CD4-positive, alpha-beta T cell treated with Interferon alpha-2 for 1 hour (primary cell): Measurements from ENCODE around the gene APOBEC3A.
"Not testable (repeated sequence)": the region's sequence is repeated elsewhere in the genome, so short reads cannot be mapped to it uniquely, and the experiment has no call there.

Source experiments
- DNase-seq, 2 donors: peaks; one replicate each; pipeline ENCODE4 v3.0.0-alpha.2; 2020 to 2022

APOBEC3A gene

DNA sequence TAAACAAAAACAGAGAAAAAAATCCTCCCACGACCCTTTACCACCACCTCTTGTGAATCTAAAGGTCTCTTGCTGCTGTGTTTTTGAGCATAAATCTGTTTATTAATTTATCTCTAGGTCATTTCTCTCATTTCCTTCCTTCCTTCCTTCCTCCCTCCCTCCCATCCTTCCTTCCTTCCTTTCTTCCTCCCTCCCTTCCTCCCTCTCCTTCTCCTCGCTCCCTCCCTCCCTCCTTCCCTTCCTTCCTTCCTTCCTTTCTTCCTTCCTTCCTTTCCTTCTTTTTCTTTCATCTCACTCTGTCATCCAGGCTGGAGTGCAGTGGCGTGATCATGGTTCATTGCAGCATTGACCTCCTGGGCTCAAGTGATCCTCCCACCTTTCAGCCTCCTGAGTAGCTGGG lies 13.5 kb upstream of the APOBEC3A start:
- no peak for DNase-seq

DNA sequence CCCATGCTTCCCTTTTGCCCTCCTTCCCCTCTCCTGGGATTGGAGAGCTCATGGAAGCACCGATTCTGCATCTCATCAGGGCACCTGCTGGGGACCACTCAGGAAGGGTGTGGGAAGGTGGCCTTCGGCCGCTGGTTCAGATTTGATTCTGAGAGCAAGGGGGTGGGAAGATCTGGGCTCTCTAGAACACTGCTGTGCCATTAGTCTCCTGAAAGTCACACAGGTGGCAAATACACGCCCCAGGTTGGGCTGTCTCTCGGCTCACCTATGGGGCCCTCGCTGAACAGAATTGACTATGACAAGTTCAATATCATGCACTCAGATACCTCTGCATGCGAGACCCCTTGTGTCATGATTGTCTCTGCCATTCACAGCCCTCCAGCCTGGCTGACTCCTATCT lies 12.8 kb upstream of the APOBEC3A start:
- no peak for DNase-seq

DNA sequence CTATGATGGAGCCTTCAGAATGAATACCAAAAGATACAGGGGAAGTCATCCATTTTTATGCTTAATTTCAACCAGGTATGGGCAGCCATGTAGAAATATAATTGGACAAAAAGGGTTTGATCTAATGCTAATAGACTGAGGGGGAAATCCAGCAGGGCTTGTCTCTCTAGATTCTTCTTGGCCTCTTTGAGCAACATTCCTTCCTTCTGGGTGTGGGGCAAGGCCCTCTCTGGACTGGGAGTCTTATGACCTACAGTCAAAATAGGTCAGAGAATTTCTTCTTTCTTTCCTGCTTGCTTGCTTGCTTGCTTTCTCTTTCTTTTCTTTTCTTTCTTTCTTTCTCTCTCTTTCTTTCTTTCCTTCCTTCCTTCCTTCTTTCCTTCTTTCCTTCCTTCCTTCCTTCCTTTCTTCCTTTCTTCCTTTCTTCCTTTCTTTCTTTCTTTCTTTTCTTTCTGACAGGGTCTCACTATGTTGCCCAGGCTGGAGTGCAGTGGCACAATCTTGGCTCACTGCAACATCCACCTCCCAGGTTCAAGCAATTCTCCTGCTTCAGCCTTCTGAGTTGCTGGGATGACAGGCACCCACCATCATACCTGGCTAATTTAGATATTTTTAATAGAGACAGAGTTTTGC lies 11.6 kb upstream of the APOBEC3A start:
- not testable (repeated sequence) for DNase-seq

DNA sequence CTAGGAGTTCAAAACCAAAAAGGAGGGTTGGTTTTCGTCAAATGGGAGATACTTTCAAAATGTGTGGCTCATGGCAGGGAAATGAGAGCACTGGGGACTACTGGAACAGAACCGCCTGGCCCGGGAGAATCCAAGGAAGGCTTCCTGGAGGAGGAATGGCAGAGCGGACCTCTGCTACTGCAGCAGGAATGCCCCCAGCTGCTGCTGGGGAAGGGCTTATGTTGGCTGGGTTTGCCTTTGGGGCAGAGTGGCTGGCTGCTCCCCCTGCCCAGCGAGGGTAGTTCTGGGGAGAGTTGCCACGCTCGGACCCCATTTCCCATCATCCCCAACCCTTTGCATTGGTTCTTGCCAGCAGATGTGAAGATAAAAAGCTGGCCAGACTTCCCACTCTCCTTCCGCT lies 10.6 kb upstream of the APOBEC3A start:
- DNase-seq: no peak

DNA sequence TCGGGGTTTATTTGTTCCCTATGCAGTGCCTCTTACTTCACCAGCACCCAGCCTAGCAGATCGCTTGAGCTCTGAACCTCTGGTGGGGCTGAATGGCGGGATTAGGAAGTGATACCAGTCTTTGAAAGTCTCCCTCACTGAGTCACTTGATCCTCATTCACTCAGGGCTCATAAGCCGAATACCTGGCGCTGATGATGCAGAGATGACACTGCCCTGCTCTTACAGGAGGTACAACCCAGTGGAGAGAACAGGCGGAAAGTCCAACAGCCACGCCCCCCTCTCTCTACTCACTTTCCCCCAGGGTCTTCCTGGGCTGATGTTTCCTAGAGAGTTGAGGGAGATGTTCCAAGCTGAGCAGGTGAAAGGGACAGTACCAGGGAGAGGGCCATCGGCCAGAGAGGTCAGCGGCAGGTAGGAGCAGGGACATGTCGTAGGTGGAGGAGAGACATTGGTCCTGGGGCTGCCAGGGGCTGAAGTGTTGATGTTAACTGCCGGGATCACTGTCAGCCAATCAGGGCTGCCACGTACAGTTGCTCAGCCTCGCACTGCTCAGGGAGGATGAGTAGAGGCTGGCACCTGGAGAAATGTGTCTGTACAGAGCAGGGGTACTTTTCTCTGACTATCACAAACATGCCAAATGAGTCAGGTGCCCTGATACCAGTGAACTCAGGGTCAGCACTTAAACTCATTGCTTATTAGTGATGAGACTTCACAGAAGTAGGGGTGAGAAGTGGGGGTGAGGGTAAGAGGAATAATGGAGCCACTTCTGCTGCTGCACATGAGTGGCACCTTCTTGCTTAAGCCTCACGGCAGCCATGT lies 9.9 kb upstream of the APOBEC3A start:
- peak in 1 of 2 donors; percentile 68 for DNase-seq

DNA sequence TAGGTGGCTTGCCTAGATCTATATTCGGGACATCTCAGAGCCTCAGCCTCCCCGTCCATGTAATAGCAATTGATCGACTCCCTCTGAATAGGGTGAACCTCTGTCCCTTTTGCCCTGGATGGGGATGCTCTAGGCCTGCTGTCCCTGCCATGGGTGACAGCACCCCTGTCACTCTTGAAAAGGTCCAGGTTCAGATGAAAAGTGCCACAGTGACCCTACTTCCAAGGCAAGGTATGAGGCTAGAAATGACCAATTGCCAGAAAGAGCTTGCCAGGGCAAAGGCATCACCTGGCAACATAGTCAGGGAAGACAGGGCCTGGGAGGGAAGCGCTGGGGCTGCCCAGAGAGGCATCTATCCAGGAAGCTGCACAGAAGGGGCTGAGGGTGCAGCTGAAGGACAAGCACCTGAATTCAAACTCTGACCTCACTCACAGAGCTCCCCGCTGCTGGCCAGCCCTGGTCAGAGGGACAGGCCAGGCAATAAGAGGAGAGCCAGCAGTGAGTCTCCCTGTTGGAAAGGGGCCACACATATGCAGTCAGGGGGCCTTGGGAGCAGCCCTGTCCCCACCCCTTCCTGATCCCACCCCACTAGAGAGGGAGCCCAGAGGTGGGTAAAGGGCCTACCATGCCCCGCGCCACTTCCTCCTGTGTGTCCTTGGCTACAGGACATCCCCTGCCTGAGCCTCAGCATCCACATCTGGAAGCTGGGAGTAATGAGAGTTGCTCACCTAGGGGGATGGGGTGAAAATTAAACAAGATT lies 9.0 kb upstream of the APOBEC3A start:
- DNase-seq: no peak

DNA sequence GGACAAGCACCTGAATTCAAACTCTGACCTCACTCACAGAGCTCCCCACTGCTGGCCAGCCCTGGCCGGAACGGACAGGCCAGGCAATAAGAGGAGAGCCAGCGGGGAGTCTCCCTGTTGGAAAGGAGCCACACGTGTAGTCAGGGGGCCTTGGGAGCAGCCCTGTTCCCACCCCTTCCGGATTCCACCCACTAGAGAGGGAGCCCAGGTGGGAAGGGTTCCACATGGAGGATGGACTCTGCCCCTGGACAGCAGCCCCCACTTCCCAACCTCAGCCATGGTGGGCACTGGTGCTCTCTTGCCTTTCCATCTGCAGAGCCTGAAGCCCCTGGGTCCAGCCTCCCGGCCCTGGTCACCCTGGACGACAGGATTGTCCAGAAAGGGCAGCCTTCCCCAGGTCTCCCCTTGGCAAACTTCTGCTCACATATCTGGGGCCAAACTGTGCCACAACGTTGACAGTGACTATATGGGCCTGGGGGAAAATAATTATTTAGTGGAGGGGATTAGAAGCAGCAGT lies 7.5 kb upstream of the APOBEC3A start:
- no peak for DNase-seq

DNA sequence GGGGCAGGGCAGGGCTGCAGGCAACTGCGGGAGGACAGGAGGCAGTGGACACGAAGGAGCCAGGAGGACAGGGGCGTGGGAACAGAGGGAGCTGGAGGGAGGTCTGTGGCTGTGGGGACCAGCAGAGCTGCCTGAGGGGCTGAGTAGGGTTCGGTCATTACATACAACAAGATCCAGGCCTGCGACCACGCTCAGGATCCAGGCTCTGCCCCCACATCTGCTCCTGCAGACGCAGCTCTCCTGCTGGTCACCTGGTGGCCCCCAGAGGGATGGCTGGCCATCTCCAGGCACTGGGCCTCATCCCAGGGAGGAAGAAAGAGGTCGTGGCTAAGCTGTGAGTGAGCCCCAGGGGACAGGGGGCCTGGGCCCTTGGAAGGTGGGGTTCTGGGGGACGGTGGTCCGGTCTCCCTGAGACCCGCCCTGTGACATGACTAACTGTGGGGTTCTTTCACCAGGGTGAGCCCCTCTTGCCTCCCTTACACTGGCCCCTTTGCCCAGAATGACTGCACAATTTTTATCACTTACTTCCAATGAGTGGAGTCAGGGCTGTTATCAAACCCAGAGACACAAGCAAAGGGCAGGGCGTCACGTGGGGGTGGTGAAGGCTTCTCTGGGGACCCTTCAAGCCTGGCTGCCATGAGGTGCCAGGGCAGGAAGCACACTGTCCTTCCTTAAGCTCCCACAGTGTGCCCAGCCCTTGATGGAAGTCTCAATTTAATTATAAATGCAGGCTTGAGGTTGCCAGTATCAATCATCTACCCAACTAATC lies 6.7 kb upstream of the APOBEC3A start:
- DNase-seq: no peak

DNA sequence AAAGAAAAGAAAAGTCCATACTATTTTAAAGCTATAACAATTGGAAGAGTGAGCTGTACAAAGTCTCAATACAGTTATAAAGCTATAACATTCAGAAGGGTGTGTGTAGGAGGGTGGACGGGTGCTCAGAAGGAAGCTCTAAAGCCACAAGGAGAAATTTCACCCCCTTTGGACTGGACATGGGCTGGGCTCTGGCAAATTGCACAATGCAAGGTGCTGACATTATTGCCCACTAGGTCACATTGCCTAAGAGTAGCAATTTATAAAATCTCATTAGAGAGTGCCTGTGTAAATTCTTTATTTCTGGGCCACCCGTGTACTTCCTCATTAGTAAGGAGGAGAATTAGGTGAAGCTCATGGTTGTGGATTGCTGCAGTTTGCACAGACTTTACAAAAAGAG lies 5.7 kb upstream of the APOBEC3A start:
- DNase-seq: peak in 1 of 2 donors; percentile 32

DNA sequence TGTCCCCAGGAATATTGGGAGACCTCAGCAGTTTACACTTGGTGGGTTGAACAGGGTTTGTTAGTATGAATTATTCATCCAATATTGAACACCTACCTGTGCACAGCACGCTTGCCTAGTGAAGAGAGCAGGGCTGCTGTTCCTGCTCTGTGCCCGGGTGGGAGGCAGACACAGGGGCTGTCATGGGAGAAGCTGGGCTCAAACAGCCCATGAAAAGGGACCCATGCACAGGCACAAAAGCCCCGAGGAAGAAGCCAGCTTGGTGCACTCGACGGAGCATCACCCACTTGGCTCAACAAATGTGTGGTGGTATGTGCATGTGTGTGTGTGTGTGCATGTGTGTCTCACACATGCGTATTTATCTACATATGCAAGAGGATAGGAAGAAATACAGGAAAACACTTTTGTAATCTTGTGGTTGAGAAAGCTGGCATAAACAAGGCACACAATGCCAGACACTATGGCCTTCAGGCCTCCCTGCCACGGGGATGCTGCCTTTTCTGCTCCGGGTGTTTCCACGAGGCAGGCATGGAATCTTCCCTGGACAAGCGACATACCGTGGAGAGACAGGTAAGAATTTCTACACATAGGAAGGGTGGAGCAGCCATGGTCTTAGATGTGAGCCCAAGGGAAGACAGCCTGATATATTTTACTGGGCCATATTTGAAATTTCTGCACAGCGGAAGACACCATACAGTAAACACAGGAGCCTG lies 5.0 kb upstream of the APOBEC3A start:
- DNase-seq: peak in 1 of 2 donors; percentile 42

DNA sequence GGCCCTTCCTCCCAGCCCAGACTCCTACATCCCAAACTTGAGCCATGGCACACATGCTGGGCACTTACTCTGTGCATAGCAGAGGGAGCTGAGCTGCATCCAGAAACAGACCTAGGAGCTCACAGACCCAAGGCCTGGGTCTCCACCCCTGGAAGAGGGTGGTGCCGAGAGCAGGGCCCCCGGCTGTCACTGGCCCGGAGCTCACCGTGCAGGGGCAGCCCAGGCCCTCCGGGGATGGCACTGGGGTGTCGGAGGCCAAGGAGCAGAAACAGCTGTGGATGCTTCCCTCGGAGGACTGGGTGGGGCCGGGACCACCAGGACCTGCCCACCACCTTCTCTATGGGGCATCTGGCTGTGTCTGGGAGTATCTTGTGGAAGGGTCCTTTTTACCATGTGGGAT lies 4.3 kb upstream of the APOBEC3A start:
- DNase-seq: no peak

DNA sequence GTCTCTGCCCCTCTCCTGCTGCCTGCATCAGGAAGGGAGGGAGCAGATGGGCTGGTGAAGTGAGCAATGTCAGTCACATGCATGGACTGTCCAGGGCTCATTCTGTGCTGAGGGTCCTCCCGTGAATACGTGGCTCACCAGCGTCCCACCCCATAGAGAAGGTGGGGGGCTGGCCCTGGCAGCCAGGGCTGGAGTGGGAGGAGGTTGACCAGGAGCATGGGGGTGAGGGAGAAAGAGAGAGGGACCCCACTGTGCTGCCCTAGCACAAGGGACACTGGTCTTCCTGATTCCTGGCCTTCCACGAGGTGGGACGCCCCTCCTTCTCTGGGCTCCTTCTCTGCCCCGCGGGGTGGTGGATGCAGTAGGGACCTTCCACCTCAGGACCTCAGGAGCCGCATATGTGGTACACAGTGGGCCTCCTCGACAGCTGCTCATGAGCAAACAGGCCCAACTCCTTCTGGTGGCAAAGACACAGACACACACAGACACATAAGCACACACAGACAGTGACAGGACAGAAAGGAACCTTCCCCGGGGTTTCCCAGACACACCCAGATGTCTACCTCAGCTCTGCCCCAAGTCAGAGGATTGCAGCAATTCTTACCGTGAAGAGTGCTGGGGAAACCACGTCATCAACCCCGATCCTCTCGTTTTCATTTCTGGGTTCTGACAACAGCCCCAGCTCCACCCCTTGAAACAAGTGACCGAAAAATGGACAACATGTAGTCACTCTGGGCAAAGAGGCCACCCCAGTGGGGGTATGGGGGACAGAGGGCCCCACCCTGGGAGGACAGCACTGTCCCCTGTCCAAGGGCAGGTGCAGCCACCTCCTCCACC lies 3.6 kb upstream of the APOBEC3A start:
- peak; percentile 68 to 86 for DNase-seq

DNA sequence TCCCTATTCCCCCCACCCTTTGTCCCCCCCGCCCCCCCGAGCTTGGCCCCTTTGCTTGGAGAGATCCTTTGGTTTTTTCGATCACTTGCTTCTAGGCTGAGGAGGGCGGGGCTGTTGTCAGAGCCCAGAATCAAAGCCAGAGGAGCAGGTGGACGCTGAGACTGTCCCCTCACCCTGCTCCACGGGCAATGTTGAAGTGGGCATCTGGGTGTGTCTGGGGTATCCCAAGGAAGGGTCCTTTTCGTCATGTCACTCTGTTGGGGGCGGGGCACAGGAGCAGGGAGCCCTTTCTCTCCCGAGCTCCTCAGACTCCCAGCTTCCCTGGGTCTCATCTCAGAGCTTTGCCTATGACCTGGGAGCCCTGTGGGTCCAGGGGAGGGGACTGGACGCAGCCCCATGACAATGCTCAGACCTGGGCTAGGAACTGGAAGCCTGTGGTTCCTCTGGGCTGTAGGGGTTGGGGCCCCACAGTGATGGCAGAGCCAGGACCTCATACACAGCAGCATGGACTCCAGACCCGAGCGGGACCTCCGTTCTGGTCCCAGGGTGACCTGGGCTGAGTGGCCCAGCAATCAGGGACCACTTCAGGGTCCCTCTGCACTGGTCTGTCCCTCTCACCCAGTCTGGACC lies 2.9 kb upstream of the APOBEC3A start:
- DNase-seq: no peak

DNA sequence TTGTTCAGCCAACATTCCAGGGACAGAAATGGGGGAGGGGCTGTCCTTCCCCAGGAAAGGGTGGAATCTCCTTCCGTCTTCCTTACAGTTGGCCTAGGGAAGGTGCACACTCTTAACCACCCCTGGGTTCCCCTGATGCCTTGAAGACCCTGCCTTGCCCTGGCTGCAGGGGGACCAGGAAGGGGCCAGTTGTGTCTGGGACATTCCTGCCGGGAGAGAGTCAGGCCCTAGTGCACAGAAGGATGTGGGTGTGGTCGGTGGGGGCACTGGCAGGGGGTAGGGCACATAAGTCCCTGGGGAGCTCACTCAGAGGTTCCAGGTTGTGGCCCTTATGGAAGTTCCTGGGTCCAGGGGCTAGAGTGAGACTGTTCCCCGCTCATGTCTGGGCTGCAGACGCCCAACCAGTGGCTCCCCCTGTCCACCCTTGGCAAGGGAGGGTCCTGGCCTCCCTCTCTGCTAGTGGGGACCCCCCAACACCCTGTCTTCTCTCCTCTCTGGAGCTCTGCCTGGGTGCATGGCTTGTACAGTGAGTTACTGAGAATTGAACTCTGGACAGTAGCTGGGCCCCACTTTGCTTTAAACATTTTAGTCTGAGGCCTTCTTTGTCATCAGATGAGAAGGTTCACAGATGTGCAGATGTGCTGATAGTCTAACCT lies 2.0 kb upstream of the APOBEC3A start:
- no peak for DNase-seq

DNA sequence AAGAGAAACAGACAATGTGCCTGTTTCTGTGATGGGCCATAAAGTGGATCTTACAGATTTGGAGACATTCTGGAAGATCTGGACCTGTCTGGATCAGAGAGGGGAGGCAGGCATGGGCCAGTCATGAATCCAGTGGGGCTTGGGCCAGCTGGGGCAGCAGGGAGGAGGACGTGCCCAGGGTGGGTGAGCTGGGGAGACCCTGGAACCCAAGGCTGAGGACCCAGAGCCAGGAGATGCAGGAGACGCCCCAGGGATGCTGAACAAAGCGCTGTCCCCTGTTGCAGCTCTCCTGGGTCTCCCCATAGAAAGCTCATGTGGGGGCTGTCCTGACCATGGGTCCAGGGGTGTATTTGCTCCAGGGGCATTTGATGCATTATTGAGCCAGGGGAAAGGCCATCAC lies 1.5 kb upstream of the APOBEC3A start:
- DNase-seq: no peak

DNA sequence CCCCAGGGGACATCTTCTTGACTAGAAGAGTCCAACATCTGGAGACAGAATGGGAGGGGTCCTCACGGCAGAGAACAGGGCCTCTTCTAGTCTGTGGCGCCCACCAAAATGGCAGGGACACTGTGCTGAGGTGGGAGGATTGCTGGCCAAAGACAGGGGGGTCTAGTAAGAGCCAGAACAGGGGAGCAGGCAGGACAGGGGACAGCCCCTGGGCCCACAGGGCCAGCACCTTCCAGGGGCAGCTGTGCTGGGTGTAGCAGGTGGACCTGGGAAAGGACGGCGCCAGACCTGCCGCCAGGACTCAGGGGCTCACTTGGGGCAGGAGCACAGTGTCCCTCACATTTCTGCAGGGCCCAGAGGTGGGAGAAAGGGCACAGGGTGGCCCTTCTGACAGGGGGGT lies 858 bp upstream of the APOBEC3A start:
- DNase-seq: no peak

DNA sequence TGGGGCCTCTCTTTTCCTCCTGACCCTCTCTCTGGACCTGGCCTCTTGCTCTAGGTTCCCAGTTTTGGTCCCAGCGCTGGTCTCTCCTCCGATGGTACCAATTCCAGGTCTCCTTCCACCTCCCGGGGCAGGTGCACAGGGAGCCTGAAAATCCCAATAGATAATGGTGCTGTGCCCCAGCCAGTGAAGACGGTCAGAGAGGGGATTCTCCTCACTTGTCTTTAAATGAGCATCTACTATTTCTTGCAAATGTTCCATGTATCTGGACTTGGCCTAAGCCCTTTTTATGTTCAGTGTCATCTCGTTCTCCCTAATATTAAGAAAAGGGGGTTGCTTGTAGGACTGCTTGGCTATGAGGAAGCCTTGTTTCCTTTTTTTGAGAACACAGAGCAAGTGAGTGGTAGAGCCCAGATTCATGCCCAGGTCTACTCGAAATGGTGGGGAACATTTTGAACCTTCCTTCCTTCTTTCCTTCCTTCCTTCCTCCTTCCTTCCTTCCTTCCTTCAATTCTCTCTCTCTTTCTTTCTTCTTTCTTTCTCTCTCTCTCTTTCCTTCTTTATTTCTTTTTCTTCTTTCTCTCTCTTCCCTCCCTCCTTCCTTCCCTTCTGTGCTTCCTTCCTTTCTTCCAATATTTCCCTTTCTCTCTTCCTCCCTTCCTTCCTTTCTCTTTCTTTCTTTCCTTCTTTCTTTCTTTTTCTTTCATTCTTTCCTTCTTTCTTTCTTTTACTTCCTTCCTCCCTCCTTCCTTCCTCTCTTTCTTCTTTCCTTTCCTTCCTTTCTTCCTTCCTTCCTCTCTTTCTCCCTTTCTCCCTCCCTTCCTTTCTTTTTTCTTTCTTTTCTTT lies 620 bp downstream of the APOBEC3A start:
- no peak for DNase-seq

DNA sequence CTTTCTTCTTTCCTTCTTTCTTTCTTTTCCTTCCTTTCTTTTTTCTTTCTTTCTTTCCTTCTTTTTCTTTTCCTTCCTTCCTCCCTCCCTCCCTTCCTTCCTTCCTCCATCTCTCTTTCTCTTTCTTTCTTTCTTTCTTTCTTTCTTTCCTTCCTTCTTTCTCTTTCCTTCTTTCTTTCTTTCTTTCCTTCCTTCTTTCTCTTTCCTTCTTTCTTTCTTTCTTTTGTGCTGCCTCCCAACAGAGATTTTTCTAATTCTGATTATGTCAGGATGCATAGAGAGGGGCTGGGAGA lies 1.2 kb downstream of the APOBEC3A start:
- DNase-seq: not testable (repeated sequence)

DNA sequence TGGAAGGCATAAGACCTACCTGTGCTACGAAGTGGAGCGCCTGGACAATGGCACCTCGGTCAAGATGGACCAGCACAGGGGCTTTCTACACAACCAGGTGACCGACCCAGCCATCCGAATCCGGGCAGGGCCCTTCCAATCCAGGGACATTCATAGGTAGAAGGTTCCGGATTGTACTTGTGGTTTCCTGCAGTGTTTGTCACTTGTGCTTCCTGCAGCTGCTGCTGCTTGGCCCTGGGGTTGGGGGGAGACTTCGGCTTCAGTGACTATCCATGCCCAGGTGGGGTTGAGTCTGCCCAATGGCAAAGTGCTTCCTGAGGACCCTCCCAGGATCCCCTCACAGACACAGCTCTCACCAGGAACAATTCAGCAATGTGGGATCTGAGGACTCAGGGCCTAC lies 2.2 kb downstream of the APOBEC3A start:
- no peak for DNase-seq
